ENCODE data around the gene ZSCAN5A. TPM values are rescaled to one million over a fixed set of nuclear protein-coding genes. Genes with fewer than 3 reads are reported as not detected.
"Not testable (repeated sequence)": the region's sequence is repeated elsewhere in the genome, so short reads cannot be mapped to it uniquely, and the experiment has no call there.

Gene ZSCAN5A
- total and polyA plus RNA-seq, 2 donors (not counting 1 experiment from before 2014, with no cell fraction given), result 5.2 to 24.8 TPM

- intact Hi-C loops (cut with micrococcal nuclease), result no loop called here
Measured at GRCh38 chr19:56341948-56342347, 27.3 kb upstream of the ZSCAN5A start.

DNA sequence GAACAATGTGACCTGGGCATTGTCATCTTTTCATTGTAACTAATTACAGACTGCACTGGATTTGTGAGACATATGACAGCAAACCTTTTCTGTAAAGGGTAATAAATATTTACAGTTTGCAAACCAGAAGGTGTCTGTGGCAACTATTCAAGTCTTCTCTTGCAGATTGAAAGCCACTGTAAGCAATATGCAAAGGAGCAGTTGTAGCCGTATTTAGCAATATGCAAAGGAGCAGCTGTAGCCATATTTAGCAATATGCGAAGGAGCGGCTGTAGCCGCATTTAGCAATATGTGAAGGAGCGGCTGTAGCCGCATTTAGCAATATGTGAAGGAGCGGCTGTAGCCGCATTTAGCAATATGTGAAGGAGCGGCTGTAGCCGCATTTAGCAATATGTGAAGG lies 24.4 kb upstream of the ZSCAN5A start:
- ATAC-seq (ENCODE audit: low read depth); H3K9me3 ChIP-seq (ENCODE audit: control extremely low read depth in 1 of 3, control insufficient read depth in 2 of 3, insufficient read depth in 1 of 3, low read length in 2 of 3); H3K4me1 ChIP-seq (ENCODE audit: control insufficient read depth in 2 of 2, insufficient read depth in 2 of 2, low read length in 2 of 2); H3K4me1 Mint-ChIP-seq; H3K79me2 ChIP-seq (ENCODE audit: control insufficient read depth, insufficient read depth, low read length); H3K27me3 ChIP-seq (replicated peaks in 1 of 4; ENCODE audit: control extremely low read depth in 1 of 4, control insufficient read depth in 3 of 4, insufficient read depth in 4 of 4, low read length in 3 of 4); H2AFZ ChIP-seq (ENCODE audit: insufficient read depth, low read depth, low read length, poor library complexity, severe bottlenecking); CTCF ChIA-PET; H4K20me1 ChIP-seq (ENCODE audit: control insufficient read depth, insufficient read depth, low read length, poor library complexity, severe bottlenecking); DNase-seq; H3K9me3 Mint-ChIP-seq (ENCODE audit: insufficient read depth); H3K4me3 Mint-ChIP-seq; H3K36me3 ChIP-seq (replicated peaks in 1 of 2; ENCODE audit: control extremely low read depth in 1 of 2, control insufficient read depth in 1 of 2, extremely low read depth in 1 of 2, insufficient read depth in 2 of 2, low read length in 1 of 2); H3K4me2 ChIP-seq (replicated peaks; ENCODE audit: low read depth, low read length, poor library complexity, severe bottlenecking); H3K9ac ChIP-seq (ENCODE audit: low read length); POLR2A ChIA-PET; H3K27ac Mint-ChIP-seq; H3K27ac ChIP-seq (ENCODE audit: low read length in 2 of 2); intact Hi-C loops (cut with micrococcal nuclease); H3K4me3 ChIP-seq (ENCODE audit: control extremely low read depth in 1 of 5, extremely low read depth in 1 of 5, insufficient read depth in 1 of 5, low read depth in 2 of 5, low read length in 4 of 5): not testable (repeated sequence)
- WGBS (ENCODE audit: insufficient coverage), result no CpG with 5 or more reads among the region's 10 CpGs
- peaks cover 23% of the 10 kb centered on the region for H3K27me3 Mint-ChIP-seq

More at GRCh38 chr19:56341948-56342347, 27.3 kb upstream of the ZSCAN5A start:
- no peak overlapping the region for H3K27ac Mint-ChIP-seq
- no peak overlapping the region for H3K4me2 ChIP-seq (replicated peaks; ENCODE audit: low read depth, low read length, poor library complexity, severe bottlenecking)
- H3K4me3 Mint-ChIP-seq, result no peak overlapping the region
- H3K79me2 ChIP-seq (ENCODE audit: control insufficient read depth, insufficient read depth, low read length), result no peaks in the 10 kb centered on the region
- no peak overlapping the region for H2AFZ ChIP-seq (ENCODE audit: insufficient read depth, low read depth, low read length, poor library complexity, severe bottlenecking)
- POLR2A ChIA-PET, result no interaction called here
- peaks cover 0 to 3% (median 0%) of the 10 kb centered on the region in 4 experiments for H3K27me3 ChIP-seq (replicated peaks in 1 of 4; ENCODE audit: control extremely low read depth in 1 of 4, control insufficient read depth in 3 of 4, insufficient read depth in 4 of 4, low read length in 3 of 4)
- H3K9me3 Mint-ChIP-seq (ENCODE audit: insufficient read depth), result peaks cover 4% of the 10 kb centered on the region
- CTCF ChIA-PET, result interaction anchor here (0.7 kb wide), 1 partner anchor 487 kb away, joined by 3 read pairs; no protein-coding TSS in a partner anchor
- no peak for DNase-seq
- peaks cover 23% of the 10 kb centered on the region for H3K27me3 Mint-ChIP-seq
- TF ChIP-seq, protein P1, sequence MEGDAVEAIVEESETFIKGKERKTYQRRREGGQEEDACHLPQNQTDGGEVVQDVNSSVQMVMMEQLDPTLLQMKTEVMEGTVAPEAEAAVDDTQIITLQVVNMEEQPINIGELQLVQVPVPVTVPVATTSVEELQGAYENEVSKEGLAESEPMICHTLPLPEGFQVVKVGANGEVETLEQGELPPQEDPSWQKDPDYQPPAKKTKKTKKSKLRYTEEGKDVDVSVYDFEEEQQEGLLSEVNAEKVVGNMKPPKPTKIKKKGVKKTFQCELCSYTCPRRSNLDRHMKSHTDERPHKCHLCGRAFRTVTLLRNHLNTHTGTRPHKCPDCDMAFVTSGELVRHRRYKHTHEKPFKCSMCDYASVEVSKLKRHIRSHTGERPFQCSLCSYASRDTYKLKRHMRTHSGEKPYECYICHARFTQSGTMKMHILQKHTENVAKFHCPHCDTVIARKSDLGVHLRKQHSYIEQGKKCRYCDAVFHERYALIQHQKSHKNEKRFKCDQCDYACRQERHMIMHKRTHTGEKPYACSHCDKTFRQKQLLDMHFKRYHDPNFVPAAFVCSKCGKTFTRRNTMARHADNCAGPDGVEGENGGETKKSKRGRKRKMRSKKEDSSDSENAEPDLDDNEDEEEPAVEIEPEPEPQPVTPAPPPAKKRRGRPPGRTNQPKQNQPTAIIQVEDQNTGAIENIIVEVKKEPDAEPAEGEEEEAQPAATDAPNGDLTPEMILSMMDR (IDR thresholded peaks at IDR 0.05), result no peak
- TF ChIP-seq EZH2 (IDR thresholded peaks at IDR 0.05; ENCODE audit: borderline replicate concordance, insufficient read depth, low read depth, low read length, poor library complexity, severe bottlenecking), result no peak
- no peak overlapping the region for H3K9ac ChIP-seq (ENCODE audit: low read length)
- H3K4me1 Mint-ChIP-seq, result no peaks in the 10 kb centered on the region
- no peaks in the 10 kb centered on the region for H3K36me3 ChIP-seq (replicated peaks in 1 of 2; ENCODE audit: control extremely low read depth in 1 of 2, control insufficient read depth in 1 of 2, extremely low read depth in 1 of 2, insufficient read depth in 2 of 2, low read length in 1 of 2)
- H4K20me1 ChIP-seq (ENCODE audit: control insufficient read depth, insufficient read depth, low read length, poor library complexity, severe bottlenecking), result no peaks in the 10 kb centered on the region
- no peaks in the 10 kb centered on the region for H3K9me3 ChIP-seq (ENCODE audit: control extremely low read depth in 1 of 3, control insufficient read depth in 2 of 3, insufficient read depth in 1 of 3, low read length in 2 of 3)
- no peak overlapping the region for H3K4me3 ChIP-seq (ENCODE audit: control extremely low read depth in 1 of 5, extremely low read depth in 1 of 5, insufficient read depth in 1 of 5, low read depth in 2 of 5, low read length in 4 of 5)
- no peak for ATAC-seq (ENCODE audit: low read depth)
- no peaks in the 10 kb centered on the region for H3K4me1 ChIP-seq (ENCODE audit: control insufficient read depth in 2 of 2, insufficient read depth in 2 of 2, low read length in 2 of 2)
- H3K27ac ChIP-seq (ENCODE audit: low read length in 2 of 2), result no peak overlapping the region

- H3K4me3 Mint-ChIP-seq; H3K27me3 ChIP-seq (replicated peaks in 1 of 4; ENCODE audit: control extremely low read depth in 1 of 4, control insufficient read depth in 3 of 4, insufficient read depth in 4 of 4, low read length in 3 of 4); H2AFZ ChIP-seq (ENCODE audit: insufficient read depth, low read depth, low read length, poor library complexity, severe bottlenecking); H3K4me1 ChIP-seq (ENCODE audit: control insufficient read depth in 2 of 2, insufficient read depth in 2 of 2, low read length in 2 of 2); intact Hi-C loops (cut with micrococcal nuclease); DNase-seq; H3K79me2 ChIP-seq (ENCODE audit: control insufficient read depth, insufficient read depth, low read length); H3K9ac ChIP-seq (ENCODE audit: low read length); H3K36me3 ChIP-seq (replicated peaks in 1 of 2; ENCODE audit: control extremely low read depth in 1 of 2, control insufficient read depth in 1 of 2, extremely low read depth in 1 of 2, insufficient read depth in 2 of 2, low read length in 1 of 2); H3K4me1 Mint-ChIP-seq; H3K27ac Mint-ChIP-seq; H3K9me3 Mint-ChIP-seq (ENCODE audit: insufficient read depth); H3K27ac ChIP-seq (ENCODE audit: low read length in 2 of 2); H3K4me2 ChIP-seq (replicated peaks; ENCODE audit: low read depth, low read length, poor library complexity, severe bottlenecking); POLR2A ChIA-PET; H3K4me3 ChIP-seq (ENCODE audit: control extremely low read depth in 1 of 5, extremely low read depth in 1 of 5, insufficient read depth in 1 of 5, low read depth in 2 of 5, low read length in 4 of 5); ATAC-seq (ENCODE audit: low read depth); H4K20me1 ChIP-seq (ENCODE audit: control insufficient read depth, insufficient read depth, low read length, poor library complexity, severe bottlenecking); H3K9me3 ChIP-seq (ENCODE audit: control extremely low read depth in 1 of 3, control insufficient read depth in 2 of 3, insufficient read depth in 1 of 3, low read length in 2 of 3): not testable (repeated sequence)
- 72% methylated on average over 4 of the region's 8 CpGs for WGBS (ENCODE audit: insufficient coverage)
- peaks cover 22% of the 10 kb centered on the region for H3K27me3 Mint-ChIP-seq
- CTCF ChIA-PET, result interaction anchor here (1.3 to 1.6 kb wide), 2 partner anchors 84 to 271 kb away, joined by 3 to 4 read pairs; no protein-coding TSS in a partner anchor
Measured at GRCh38 chr19:56337077-56337476, 22.4 kb upstream of the ZSCAN5A start.

Data from B cell (primary cell).